ENCODE measurements around the gene ZNF521.

Gene ZNF521

GRCh38 chr18:25075783-25076182, 276.2 kb downstream of the ZNF521 start:
- no peak for DNase-seq (ENCODE audit: low read depth in 2 of 2)

GRCh38 chr18:25075331-25075730, 276.6 kb downstream of the ZNF521 start:
- DNase-seq (ENCODE audit: low read depth in 2 of 2): no peak

DNA sequence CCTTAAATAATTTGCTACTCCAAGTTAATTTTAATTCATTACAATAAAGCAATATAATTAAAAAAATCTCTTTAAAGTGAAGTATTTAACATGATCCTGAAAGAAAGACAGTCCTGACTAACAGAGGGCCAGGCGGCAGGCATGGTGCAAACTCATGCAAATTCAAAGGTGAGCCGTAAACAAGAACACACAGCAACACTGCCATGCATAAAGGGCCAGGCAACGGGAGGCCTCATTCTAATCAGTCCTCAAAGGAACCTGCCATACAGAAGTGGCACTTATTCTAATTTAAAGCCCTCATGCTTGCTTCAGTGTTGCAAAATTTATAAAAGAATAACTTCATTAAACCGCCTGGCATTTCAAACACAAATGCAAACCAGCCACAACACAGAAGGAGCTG, 277.0 kb downstream of the ZNF521 start:
- DNase-seq (ENCODE audit: low read depth in 2 of 2): no peak

GRCh38 chr18:25072205-25072604, 279.8 kb downstream of the ZNF521 start:
- no peak for DNase-seq (ENCODE audit: low read depth in 2 of 2)

GRCh38 chr18:25067275-25068025, 284.5 kb downstream of the ZNF521 start:
- DNase-seq (ENCODE audit: low read depth in 2 of 2): no peak

- no peak for DNase-seq (ENCODE audit: low read depth in 2 of 2)
Measured at GRCh38 chr18:25066516-25066915, 285.4 kb downstream of the ZNF521 start.

- no peak for DNase-seq (ENCODE audit: low read depth in 2 of 2)
Measured at GRCh38 chr18:25062720-25063119, 289.2 kb downstream of the ZNF521 start.

GRCh38 chr18:25061395-25061794, 290.6 kb downstream of the ZNF521 start:
- no peak for DNase-seq (ENCODE audit: low read depth in 2 of 2)

- DNase-seq (ENCODE audit: low read depth in 2 of 2): no peak
Measured at GRCh38 chr18:25058521-25058920, 293.4 kb downstream of the ZNF521 start.

DNA sequence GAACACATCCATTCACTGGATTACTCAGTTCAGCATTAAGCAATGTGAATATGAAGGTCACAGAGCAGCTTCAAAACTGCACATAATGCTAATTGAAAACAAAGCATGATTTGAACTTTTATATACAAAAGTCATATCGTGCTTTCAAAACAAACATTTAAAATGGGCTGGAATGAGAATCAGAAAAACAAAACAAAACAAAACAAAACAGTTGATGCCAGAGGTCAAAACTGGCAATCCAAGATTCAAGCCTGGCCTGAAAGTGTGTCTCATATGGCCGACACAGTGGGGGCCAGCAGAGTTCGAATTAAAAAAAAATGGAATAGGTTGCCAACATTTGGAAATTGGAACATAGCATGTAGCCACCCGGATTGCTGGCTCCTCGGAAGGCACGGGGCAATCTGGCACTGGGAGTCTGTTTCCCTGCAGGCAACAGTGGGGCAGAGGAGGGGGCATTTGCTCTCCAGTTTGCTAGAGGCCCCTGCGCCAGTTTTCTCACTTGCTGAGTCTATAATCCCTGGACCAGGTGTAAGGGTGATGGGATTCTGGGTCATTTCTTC, 294.4 kb downstream of the ZNF521 start:
- no peak for DNase-seq (ENCODE audit: low read depth in 2 of 2)

DNA sequence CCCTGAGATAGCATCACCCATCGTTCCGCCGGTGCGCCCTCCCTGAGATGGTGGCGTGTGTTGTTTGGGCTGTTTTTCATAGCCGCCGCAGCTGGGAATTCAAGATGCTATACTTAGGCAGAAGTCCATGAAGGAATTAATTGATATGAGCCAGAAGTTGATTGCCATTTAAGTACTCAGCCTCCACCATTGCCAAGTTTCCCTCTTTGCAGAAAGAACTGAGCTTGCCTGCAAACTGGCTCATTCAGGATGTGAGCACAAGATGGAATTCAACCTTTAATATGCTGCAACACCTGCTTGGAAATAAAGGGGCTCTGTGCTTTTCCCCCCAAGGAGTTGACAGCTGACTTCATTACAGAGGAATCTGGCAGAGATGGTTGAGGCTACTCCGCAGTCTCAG, 295.5 kb downstream of the ZNF521 start:
- no peak for DNase-seq (ENCODE audit: low read depth in 2 of 2)

DNA sequence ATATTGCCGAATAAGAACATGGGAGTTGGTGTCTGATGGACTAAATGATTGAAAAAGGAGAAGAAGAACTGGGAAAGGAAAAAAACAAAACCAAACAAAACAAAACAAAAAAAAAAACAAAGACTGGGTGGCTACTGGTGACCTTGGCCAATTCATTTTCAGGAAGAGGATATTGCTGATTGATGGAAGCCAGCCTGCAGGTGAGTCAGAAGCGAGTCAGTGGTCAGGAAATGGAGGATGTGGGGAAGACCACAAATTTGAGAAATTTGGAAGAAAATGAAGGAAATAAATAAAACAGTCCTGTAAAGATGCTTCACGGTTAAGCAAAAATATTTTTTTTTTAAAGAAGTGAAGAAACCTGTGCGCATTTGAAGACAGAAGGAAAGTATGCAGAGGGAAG, 296.9 kb downstream of the ZNF521 start:
- DNase-seq (ENCODE audit: low read depth in 2 of 2): no peak

GRCh38 chr18:25053466-25053865, 298.5 kb downstream of the ZNF521 start:
- no peak for DNase-seq (ENCODE audit: low read depth in 2 of 2)

DNA sequence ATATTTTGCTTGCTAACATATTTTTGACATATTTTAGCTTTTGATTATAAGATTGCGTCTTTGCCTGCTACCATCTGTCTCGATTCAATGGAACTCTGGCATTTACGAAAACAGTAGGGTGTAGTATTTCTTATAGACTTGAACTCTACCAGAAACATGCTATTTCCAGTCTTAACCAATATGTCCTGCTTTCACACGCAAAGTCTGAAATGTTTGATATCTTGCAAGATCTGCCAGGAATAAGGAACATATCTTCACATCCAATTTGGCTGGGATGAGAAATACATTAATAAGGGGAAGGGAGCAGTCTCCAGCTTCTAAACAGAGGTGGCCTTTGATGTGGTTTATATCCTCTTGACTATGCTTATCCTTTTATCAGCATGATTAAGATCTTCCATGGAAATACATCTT, 299.4 kb downstream of the ZNF521 start:
- DNase-seq (ENCODE audit: low read depth in 2 of 2): no peak

- no peak for DNase-seq (ENCODE audit: low read depth in 2 of 2)
Measured at GRCh38 chr18:25050605-25051004, 301.4 kb downstream of the ZNF521 start.

DNA sequence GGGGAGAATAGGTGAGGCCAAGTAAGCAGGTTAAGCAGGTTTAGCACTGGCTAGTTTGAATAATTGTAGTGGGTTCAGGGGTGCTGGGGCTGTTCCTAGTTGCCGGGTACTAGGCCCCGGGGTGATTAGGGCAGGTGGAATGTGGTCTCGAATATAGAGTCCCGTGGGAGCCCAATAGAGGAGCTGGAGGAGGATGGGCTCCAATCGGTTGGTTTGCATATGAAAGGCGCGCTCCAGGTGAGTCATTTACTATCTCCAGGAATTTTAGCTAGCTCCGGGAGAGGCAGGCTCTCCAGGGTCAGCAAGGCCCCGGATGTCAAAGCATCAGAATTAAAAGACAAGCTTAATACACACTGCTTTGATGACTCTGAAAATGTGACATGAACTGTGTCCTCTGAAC, 304.0 kb downstream of the ZNF521 start:
- no peak for DNase-seq (ENCODE audit: low read depth in 2 of 2)

DNA sequence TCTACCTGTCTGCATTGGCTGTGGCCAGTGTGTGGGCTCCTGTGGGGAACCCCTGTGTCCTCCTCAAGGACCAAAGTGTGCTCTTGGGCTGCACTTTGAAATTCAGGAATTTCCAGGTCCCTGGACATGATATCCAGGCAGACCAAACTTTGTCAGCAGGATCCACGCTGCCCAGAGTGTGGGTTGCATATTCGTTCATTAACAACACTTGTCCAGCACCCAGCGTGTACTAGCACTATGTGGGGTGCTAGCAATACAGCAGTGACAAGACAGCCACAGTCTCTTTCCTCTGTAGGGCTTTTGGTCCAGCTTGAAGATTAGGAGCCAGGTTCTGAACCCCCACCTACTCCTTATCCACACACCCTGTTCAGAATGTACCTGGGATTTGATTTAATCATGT, 304.5 kb downstream of the ZNF521 start:
- no peak for DNase-seq (ENCODE audit: low read depth in 2 of 2)

GRCh38 chr18:25044694-25045093, 307.3 kb downstream of the ZNF521 start:
- DNase-seq (ENCODE audit: low read depth in 2 of 2): no peak

DNA sequence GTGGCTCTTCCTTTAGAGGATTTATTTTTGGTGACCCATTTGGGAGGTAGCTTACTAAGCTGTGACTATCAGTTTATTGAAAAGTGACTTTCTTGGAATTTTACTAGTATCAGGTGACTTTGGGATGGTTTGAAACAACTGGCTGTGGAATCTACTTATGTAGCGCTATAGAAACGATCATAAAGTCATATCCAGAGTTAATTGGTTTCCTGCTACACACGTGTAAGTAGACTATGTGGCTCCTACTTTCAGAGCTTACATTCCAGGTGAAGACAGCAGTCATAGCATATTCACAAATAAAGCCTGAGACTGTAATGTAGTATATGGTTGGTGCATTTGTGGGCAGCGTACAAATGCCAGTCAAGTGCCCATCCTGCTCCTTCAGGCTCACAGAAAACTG, 308.9 kb downstream of the ZNF521 start:
- DNase-seq (ENCODE audit: low read depth in 2 of 2): no peak

GRCh38 chr18:25042641-25043051, 309.3 kb downstream of the ZNF521 start:
- DNase-seq (ENCODE audit: low read depth in 2 of 2): no peak

DNA sequence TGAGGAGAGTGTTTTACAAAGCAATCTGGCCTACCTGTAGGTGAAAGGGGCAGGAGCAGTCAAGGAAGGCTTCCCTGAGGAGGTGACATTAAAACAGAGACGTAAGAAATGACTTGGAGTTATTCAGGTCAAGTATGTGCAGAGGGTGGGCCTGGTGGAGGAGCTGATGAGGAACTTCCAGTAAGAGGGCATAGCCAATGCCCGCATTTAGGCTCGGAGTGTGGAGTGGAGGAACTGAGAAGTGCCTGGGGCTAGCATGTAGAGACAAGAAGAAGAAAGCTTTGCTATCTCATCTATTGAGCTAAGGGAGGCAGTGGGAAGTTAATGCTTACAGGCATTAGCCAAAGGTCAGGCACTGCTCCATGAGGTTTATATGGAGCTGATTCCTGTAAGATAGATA, 312.2 kb downstream of the ZNF521 start:
- no peak for DNase-seq (ENCODE audit: low read depth in 2 of 2)

DNA sequence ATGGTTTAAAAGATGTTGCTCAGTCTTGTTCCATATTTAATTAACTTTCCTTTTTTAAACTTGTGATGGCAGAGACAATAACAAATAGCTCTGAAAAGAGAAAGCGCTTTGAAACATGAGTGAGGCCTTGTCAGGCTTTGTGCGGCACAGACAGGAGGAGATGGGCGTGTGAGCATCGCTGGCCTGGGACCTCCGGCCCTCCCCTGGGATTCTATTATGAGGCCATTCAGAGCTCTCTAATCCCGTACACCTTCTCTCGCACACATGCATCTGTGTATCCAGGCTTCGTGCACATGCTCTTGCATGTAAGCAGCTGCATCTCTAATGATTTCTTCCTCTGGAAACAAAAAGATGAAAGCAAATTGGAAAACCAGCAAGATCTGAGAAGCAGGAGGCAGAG, 313.7 kb downstream of the ZNF521 start:
- no peak for DNase-seq (ENCODE audit: low read depth in 2 of 2)

GRCh38 chr18:25033747-25034471, 318.1 kb downstream of the ZNF521 start:
- DNase-seq (ENCODE audit: low read depth in 2 of 2): no peak
